HG02870 (cell line): ENCODE measurements around the gene IKZF4.
A peak's percentile ranks its signal among the peaks of the same experiment; 100 is the strongest.
"Not testable (repeated sequence)": the region's sequence is repeated elsewhere in the genome, so short reads cannot be mapped to it uniquely, and the experiment has no call there.

Source experiments
- ATAC-seq: cut with Tn5 transposase; IDR thresholded peaks from one replicate; pipeline ENCODE4 v1.9.1; 2021; ENCODE audit warnings: mild to moderate bottlenecking, moderate library complexity; ENCODE audit not compliant: unreplicated experiment

IKZF4 gene

DNA sequence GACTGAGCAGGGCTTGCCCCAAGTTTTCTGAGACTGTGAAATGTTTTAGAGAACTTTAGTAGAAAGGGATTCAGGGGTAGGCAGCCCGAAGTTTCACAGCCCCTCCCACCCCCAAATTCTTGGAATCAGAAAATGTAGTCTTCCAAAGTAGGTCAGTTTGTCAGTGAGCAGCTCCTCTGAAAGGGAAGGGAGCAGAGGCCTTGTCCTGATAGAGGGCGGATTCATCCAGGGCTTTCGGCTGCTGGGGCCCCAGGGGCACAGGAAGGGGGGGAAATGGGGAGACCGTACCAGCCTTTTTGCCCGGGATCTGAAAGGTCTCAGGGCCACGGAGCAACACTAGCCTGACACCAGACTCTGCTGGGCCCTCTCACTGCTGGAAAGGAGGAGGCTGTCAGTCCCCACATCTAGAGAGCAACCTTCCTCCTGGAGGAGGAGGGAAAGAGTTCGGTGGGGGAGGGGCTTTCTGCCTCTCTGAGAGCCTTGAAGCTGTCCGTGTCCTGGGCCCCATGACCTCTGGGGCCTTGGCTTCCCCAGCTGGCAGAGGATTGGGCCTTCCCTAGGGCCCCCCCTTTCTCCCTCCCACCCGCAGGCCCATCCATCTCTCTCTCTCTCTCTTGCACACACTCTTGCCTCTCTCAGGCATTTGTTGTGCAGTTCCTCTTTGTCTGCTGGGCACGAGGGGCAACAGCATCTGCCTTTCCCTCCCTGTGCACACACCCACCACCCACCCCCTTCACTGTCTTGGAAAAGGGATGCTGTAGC lies at the start of gene IKZF4:
Gene IKZF4, plus strand, starts transcription at position 621 of the 762 bp plus-strand sequence. CDS start 451 bp downstream, outside the sequence.
- no peak for ATAC-seq

GRCh38 chr12:55972042-55972441 lies 48.8 kb upstream of the IKZF4 start:
- ATAC-seq = no peak

DNA sequence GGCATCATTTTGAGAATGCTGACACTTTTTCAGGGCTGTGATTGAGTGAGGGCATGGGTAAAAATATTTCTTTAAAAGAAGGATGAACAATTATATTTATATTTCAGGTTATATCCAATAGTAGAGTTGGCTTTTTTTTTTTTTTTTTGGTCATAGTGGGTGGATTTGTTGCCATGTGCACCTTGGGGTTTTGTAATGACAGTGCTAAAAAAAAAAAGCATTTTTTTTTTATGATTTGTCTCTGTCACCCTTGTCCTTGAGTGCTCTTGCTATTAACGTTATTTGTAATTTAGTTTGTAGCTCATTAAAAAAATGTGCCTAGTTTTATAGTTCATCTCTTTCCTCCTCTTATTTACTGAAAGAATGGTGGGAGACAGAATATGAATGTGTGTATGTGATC lies 48.4 kb upstream of the IKZF4 start:
- no peak for ATAC-seq

DNA sequence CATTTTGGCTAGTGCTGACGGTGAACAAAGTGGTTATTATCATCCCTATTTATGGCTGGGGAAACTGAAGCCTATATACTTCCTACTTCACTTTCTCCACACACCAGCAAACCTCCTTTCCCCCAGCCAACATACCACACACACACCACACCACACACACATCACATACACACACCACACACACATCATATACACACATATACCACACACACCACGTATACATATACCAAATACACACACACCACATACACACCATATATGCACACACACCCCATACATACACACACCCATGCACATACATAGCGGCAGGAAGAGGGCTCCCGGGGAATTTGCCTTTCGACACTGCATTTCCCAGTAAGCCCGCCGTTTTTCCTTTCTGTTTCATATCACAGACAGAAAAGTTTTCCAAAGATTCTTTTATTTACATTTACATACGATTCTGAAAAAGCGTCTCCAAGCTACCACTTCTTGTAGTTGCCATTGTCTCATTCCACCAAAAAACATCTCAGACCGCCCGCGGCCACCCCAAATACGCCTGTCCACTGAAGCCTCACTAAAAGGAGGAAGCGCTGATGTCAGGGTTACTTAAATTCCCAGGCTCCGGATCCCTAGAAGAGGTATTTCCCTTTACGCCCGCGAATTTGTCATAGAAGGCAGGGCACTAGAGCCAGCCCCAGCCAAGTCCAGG lies 47.8 kb upstream of the IKZF4 start:
- ATAC-seq = no peak

GRCh38 chr12:55973599-55974307 lies 47.1 kb upstream of the IKZF4 start, which contains the start of gene RAB5B:
TSS of gene RAB5B (plus strand) at chr12:55974078. CDS start at chr12:55986961, 12,883 bp downstream.
- peak; percentile 93 for ATAC-seq

GRCh38 chr12:55974308-55974730 lies 46.5 kb upstream of the IKZF4 start:
- ATAC-seq = peak; percentile 11

GRCh38 chr12:55978393-55978792 lies 42.5 kb upstream of the IKZF4 start:
- ATAC-seq = no peak

- ATAC-seq = no peak
These were observed 41.8 kb upstream of the IKZF4 start for GRCh38 chr12:55979069-55979468.

DNA sequence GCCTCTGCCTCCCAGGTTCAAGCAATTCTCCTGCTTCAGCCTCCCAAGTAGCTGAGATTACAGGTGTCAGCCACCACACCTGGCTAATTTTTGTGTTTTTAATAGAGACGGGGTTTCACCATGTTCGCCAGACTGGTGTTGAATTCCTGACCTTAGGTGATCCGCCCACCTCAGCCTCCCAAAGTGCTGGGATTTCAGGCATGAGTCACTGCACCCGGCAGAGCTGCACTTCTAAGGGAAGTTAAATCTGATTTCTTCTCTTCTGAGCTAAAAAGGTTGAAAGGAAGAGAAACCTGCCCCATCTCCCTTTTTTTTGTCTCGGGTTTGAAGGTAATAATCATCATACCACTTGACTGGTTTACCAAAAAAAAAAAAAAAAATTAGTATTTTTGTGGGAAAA lies 39.0 kb upstream of the IKZF4 start:
- not testable (repeated sequence) for ATAC-seq

GRCh38 chr12:55982319-55982936 lies 38.4 kb upstream of the IKZF4 start:
- peak; percentile 73 for ATAC-seq

DNA sequence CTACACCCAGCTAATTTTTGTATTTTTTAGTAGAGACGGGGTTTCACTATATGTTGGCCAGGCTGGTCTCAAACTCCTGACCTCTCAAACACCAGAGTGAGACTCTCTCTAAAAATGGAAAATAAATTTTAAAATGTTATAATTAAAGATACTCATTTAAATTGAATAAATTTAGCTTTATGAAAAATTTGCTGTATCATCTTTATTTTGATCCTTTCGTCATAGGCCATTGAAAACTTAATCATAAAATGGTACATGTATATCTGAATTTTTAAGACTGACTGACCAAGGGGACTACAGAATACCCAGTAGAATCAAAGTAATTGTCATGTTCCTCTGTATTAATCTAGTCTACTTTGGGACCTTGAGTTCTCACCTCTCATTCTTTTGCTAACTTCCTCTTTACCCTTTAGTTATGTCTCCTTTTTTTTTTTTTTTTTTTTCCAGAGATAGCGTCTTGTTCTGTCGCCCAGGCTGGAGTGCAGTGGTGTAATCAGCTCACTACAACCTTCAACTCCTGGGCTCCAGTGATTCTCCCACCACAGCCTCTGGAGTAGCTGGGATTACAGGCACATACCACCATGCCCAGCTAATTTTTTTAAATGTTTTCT lies 37.5 kb upstream of the IKZF4 start:
- ATAC-seq = no peak

DNA sequence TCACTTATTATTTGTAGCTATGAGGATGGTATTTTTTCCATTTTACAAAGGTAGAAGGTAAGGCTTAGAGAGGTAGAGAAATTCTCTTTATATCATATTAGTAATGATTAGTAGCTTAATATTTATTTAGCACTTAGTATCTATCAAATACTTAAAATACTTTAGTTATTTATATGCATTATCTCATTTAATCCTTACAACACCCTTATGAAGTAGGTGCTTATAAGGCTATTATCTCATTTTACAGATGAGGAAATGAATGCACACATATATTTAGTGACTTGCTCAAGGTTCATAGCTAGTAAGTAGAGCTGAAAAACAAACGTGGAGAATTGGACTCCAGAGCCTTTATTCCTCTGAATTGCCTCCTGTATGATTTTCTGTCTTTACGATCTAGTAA lies 36.0 kb upstream of the IKZF4 start:
- ATAC-seq = no peak

DNA sequence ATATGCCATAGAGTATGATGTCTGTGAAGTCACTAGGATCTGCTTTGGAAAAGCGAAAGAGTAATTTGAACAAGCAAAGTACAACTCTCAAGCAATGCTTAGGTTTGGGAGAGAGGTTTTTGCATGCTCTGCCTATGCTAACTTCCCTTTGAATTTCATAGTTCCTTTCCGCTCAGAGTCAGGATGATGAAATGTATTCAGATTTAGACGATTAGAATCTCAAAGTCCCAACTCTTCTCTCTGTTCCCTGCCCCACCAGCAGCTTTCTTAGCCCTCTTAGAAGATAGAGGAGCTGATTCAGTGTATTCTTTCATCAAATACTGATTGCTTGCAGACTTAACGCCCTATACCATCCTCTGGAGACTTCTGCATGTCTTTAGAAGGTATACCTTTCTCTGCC lies 35.5 kb upstream of the IKZF4 start:
- ATAC-seq = no peak

DNA sequence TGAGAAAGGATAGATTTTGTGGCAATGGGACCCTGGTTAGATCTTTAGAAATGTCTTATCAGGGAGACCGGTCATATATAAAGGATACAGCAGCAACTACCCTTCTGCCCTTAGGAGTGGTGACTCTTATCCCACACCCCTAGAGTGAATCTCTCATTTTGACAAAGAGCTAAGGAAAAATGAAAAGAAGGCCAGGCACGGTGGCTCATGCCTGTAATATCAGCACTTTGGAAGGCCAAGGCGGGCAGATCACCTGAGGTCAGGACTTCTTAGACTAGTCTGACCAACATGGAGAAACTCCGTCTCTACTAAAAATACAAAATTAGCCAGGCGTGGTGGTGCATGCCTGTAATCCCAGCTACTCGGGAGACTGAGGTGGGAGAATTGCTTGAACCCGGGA lies 34.9 kb upstream of the IKZF4 start:
- ATAC-seq = not testable (repeated sequence)

GRCh38 chr12:55991110-55991509 lies 29.7 kb upstream of the IKZF4 start:
- no peak for ATAC-seq

GRCh38 chr12:55993230-55993853 lies 27.5 kb upstream of the IKZF4 start:
- ATAC-seq = no peak

DNA sequence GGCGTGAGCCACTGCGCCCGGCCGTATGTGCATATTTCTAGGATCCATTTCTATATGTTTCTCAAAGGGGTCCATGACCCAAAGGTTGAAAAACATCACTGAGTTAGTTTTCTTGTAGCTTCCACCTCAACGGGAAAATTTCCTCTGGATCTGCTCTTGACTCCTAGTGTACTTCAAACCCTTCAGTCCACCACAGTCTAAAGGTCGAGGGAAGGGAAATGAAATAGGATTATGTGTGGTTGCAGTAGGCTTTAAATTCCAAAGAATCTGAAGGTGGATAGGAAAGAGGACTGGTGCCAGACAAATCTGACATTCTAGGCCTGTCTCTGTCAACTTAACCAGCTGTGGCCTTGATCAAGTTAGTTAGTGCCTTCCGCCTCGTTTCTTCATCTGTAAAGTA lies 25.5 kb upstream of the IKZF4 start:
- no peak for ATAC-seq

- no peak for ATAC-seq
These were observed 24.6 kb upstream of the IKZF4 start for GRCh38 chr12:55996201-55996714.

GRCh38 chr12:55996715-55997534 lies 23.9 kb upstream of the IKZF4 start, which contains the start of gene SUOX:
TSS of gene SUOX (plus strand) at chr12:55997276. CDS start at chr12:56002222, 4,946 bp downstream.
- peak; percentile 98 for ATAC-seq
